NT2/D1 (cell line): ENCODE measurements around the gene AIG1.

Experiments
- YY1 ChIP-seq: IDR thresholded peaks from 2 replicates; pipeline ENCODE4 v1.6.1; 2011; ENCODE audit not compliant: insufficient read length, insufficient read depth
- ZNF274 ChIP-seq: IDR thresholded peaks from 2 replicates; pipeline ENCODE4 v1.6.1; 2011; ENCODE audit warnings: mild to moderate bottlenecking, low read depth, low read length

DNA sequence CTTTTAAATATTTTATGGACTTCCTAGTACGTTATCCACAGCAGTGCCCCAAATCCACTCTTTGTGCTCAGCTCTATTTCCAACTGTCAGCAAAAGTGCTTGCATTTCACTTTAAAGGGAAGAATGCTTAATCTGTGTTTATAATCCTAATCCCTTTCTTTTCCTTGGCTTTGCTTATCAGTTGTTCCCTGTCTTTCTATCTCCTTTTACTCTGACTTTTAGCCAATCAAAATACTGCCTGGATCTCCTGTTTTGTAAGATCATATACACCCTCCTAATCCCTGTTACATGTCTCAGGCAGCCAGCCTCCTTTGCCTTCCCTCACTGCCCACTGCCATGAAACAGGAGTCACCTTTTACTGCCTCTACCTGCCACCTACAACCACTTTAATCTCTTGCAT lies 102.9 kb downstream of the AIG1 start:
- TF ChIP-seq YY1 (no peak), ZNF274 (no peak)
